Suprapubic skin (tissue), 4 donors: Measurements from ENCODE around the gene EMID1. TPM values are rescaled to one million over a fixed set of nuclear protein-coding genes. Genes with fewer than 3 reads are reported as not detected.

ENCODE experiments used
- DNase-seq, 2 donors: peaks; one replicate each; pipeline ENCODE4 v3.0.0-alpha.2; 2019; ENCODE audit warnings: low spot score in 2 of 2
- H3K27ac ChIP-seq: fragments of 200-600 bp; sonication (generic); one replicate; pipeline ENCODE4 v1.5.1; 2019
- H3K27me3 ChIP-seq: fragments of 200-600 bp; sonication (generic); one replicate; pipeline ENCODE4 v1.5.1; 2019
- H3K36me3 ChIP-seq: fragments of 200-600 bp; sonication (generic); one replicate; pipeline ENCODE4 v1.5.1; 2019
- H3K4me1 ChIP-seq: fragments of 200-600 bp; sonication (generic); one replicate; pipeline ENCODE4 v1.5.1; 2019
- H3K4me3 ChIP-seq: fragments of 200-600 bp; sonication (generic); one replicate; pipeline ENCODE4 v1.5.1; 2019; ENCODE audit warnings: mild to moderate bottlenecking
- H3K9me3 ChIP-seq: fragments of 200-600 bp; sonication (generic); one replicate; pipeline ENCODE4 v1.5.1; 2019
- CTCF ChIP-seq, 2 donors: fragments of 200-600 bp in 1 of 2; fragments of 450-650 bp in 1 of 2; sonication (generic) in 1 of 2; IDR thresholded peaks; one replicate each; pipeline ENCODE4 v1.5.1; 2016 to 2019; ENCODE audit warnings: antibody characterized with exemption in 2 of 2, mild to moderate bottlenecking in 1 of 2, moderate library complexity in 1 of 2
- EP300 ChIP-seq: sonication (generic); formaldehyde crosslinking; IDR thresholded peaks from one replicate; pipeline ENCODE4 v1.6.1; 2017; ENCODE audit warnings: antibody characterized with exemption
- POLR2A ChIP-seq, 2 donors: fragments of 450-650 bp; IDR thresholded peaks; one replicate each; pipeline ENCODE4 v1.6.1; 2017; ENCODE audit warnings: antibody characterized with exemption in 2 of 2, mild to moderate bottlenecking in 2 of 2, moderate library complexity in 2 of 2
- POLR2AphosphoS5 ChIP-seq, 3 donors: sonication (generic); formaldehyde crosslinking; IDR thresholded peaks; one replicate each; pipeline ENCODE4 v1.6.1; 2017; ENCODE audit warnings: antibody characterized with exemption in 3 of 3
- WGBS: methylation state at CpG from one replicate; pipeline ENCODE4 v1.1.5; 2018; 5-methylcytosine and 5-hydroxymethylcytosine counted together
- total RNA-seq, 4 donors: library from RNA; depleted of rRNA; stranded (reverse); fragments of >200 nt; gene quantifications; one replicate each; pipeline ENCODE4 v1.1.0, GENCODE V29; 2016

Gene EMID1
- total RNA-seq, 4 donors from 2014 or later = 1.6 to 7.4 (median 2.9) TPM

- Histone ChIP-seq H3K27me3 (no peaks in the 10 kb centered on the region), H3K36me3 (peaks cover 76% of the 10 kb centered on the region), H3K4me3 (no peak overlapping the region), H3K27ac (no peak overlapping the region), H3K9me3 (no peaks in the 10 kb centered on the region), H3K4me1 (peaks cover 58% of the 10 kb centered on the region)
- TF ChIP-seq POLR2AphosphoS5 (IDR thresholded peaks at IDR 0.05) (no peak), EP300 (no peak), CTCF (IDR thresholded peaks at IDR 0.05) (no peak), POLR2A (IDR thresholded peaks at IDR 0.05) (no peak)
- DNase-seq = no peak
- 59% methylated on average over 3 of the region's 3 CpGs for WGBS
These were observed 69.5 kb downstream of the EMID1 start for GRCh38 chr22:29275167-29275566.

GRCh38 chr22:29275819-29276565 lies 70.3 kb downstream of the EMID1 start:
- H3K4me1 ChIP-seq = peaks cover 50% of the 10 kb centered on the region
- H3K36me3 ChIP-seq = peaks cover 81% of the 10 kb centered on the region
- no peak overlapping the region for H3K4me3 ChIP-seq

GRCh38 chr22:29277927-29278326 lies 72.2 kb downstream of the EMID1 start:
- Histone ChIP-seq H3K4me1 (peaks cover 31% of the 10 kb centered on the region), H3K4me3 (no peak overlapping the region), H3K9me3 (no peaks in the 10 kb centered on the region), H3K27ac (no peak overlapping the region), H3K36me3 (peaks cover 92% of the 10 kb centered on the region), H3K27me3 (no peaks in the 10 kb centered on the region)
- TF ChIP-seq POLR2A (IDR thresholded peaks at IDR 0.05) = no peak
- DNase-seq = no peak
- WGBS = 75% methylated on average over 1 of the region's 1 CpG

More at GRCh38 chr22:29275819-29276565, 70.3 kb downstream of the EMID1 start:
- Histone ChIP-seq H3K27me3 (no peaks in the 10 kb centered on the region), H3K27ac (no peak overlapping the region), H3K9me3 (no peaks in the 10 kb centered on the region)
- WGBS = 55% methylated on average over 3 of the region's 3 CpGs
- DNase-seq = no peak
- TF ChIP-seq EP300 = no peak
- TF ChIP-seq CTCF (IDR thresholded peaks at IDR 0.05) = no peak
- no peak for TF ChIP-seq POLR2A (IDR thresholded peaks at IDR 0.05)
- TF ChIP-seq POLR2AphosphoS5 (IDR thresholded peaks at IDR 0.05) = no peak

GRCh38 chr22:29284196-29284595 lies 78.5 kb downstream of the EMID1 start:
- H3K9me3 ChIP-seq = no peaks in the 10 kb centered on the region
- 100% methylated on average over 3 of the region's 3 CpGs for WGBS
- no peak for TF ChIP-seq POLR2AphosphoS5 (IDR thresholded peaks at IDR 0.05)
- TF ChIP-seq CTCF (IDR thresholded peaks at IDR 0.05) = no peak
- TF ChIP-seq EP300 = no peak
- no peak for TF ChIP-seq POLR2A (IDR thresholded peaks at IDR 0.05)
- H3K27ac ChIP-seq = no peak overlapping the region
- H3K36me3 ChIP-seq = peaks cover 95% of the 10 kb centered on the region
- no peak overlapping the region for H3K4me3 ChIP-seq
- no peaks in the 10 kb centered on the region for H3K27me3 ChIP-seq
- no peaks in the 10 kb centered on the region for H3K4me1 ChIP-seq
- DNase-seq = no peak

GRCh38 chr22:29288837-29289236 lies 83.1 kb downstream of the EMID1 start:
- Histone ChIP-seq H3K4me1 (no peaks in the 10 kb centered on the region), H3K9me3 (no peaks in the 10 kb centered on the region), H3K36me3 (peaks cover 97% of the 10 kb centered on the region), H3K4me3 (no peak overlapping the region), H3K27me3 (no peaks in the 10 kb centered on the region), H3K27ac (no peak overlapping the region)
- WGBS = 61% methylated on average over 2 of the region's 2 CpGs
- no peak for DNase-seq
- no peak for TF ChIP-seq POLR2AphosphoS5 (IDR thresholded peaks at IDR 0.05)

- no peak overlapping the region for H3K4me3 ChIP-seq
- H3K27ac ChIP-seq = no peak overlapping the region
- no peak for DNase-seq
- no peaks in the 10 kb centered on the region for H3K4me1 ChIP-seq
- no peaks in the 10 kb centered on the region for H3K9me3 ChIP-seq
- peaks cover 98% of the 10 kb centered on the region for H3K36me3 ChIP-seq
- WGBS = 62% methylated on average over 5 of the region's 5 CpGs
- no peaks in the 10 kb centered on the region for H3K27me3 ChIP-seq
- TF ChIP-seq POLR2AphosphoS5 (IDR thresholded peaks at IDR 0.05) (no peak), EP300 (no peak), POLR2A (IDR thresholded peaks at IDR 0.05) (no peak), CTCF (IDR thresholded peaks at IDR 0.05) (no peak)
These were observed 84.4 kb downstream of the EMID1 start for GRCh38 chr22:29290061-29290460.
